VCaP (cell line): ENCODE measurements around the gene GPRC5D.

Experiments
- H3K27ac ChIP-seq: fragments of 450-650 bp; 2 replicates; pipeline ENCODE4 v1.5.1; 2017
- TF ChIP-seq, protein P1 (sequence below): fragments of 450-650 bp; conservative IDR thresholded peaks from 2 replicates; pipeline ENCODE4 v1.5.1; 2017; ENCODE audit warnings: mild to moderate bottlenecking, moderate library complexity

The GPRC5D gene

GRCh38 chr12:12987421-12987820 lies 35.5 kb upstream of the GPRC5D start:
- no peak overlapping the region for H3K27ac ChIP-seq
- TF ChIP-seq, protein P1, sequence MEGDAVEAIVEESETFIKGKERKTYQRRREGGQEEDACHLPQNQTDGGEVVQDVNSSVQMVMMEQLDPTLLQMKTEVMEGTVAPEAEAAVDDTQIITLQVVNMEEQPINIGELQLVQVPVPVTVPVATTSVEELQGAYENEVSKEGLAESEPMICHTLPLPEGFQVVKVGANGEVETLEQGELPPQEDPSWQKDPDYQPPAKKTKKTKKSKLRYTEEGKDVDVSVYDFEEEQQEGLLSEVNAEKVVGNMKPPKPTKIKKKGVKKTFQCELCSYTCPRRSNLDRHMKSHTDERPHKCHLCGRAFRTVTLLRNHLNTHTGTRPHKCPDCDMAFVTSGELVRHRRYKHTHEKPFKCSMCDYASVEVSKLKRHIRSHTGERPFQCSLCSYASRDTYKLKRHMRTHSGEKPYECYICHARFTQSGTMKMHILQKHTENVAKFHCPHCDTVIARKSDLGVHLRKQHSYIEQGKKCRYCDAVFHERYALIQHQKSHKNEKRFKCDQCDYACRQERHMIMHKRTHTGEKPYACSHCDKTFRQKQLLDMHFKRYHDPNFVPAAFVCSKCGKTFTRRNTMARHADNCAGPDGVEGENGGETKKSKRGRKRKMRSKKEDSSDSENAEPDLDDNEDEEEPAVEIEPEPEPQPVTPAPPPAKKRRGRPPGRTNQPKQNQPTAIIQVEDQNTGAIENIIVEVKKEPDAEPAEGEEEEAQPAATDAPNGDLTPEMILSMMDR: no peak

DNA sequence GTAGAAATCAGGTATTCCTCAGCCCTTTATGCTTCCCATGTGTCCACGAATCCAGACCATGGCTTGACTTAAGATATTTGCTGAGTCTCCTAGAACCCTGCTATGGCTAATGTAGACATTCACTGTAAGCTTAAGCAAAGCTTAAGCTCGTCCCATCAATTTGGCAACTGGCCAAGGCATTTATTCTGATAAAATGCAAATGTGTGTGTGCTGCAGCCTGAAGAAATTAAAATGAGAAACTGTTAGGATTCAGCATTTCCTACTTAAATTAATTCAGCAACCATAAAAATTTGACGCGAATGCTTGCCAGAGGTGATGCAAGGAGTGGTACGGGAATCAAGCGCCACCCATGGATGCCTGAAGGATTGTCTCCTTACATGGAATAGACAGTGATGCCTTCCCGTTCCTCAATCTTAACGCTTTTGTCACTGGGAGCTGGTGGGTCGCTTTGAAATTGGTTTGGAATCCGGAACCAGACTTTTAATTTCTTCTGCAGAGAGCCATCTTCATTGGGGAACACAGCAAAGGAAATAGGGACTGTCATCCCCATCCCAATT lies 34.9 kb upstream of the GPRC5D start:
- no peak overlapping the region for H3K27ac ChIP-seq
- TF ChIP-seq, protein P1: no peak

DNA sequence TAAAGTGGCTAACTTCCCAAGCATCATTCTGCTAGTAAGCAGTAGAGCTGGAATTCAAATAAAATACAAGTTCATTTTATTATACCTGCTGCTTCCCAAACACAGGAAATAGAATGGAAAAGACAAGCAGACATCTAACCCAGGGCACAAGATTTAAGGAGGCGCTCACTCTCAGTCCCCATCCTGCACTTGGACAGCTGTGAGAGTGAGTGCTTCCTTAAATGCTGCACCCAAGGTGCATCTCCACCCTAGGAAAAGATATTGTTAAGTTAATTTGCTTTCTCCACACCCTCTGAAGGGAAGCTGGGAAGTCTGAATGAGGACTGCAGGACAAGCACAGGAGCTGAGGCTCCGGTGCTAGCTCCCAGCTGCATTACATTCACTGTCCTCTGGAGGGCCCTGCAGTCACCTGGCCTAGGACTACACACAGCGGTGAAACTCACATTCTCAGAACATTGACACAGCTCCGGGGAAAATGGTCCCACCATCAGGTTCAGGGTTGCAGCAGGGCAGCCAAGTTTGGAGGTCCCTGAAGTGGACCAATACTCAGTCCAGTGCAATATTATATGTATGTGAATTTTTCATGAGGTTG lies 33.9 kb upstream of the GPRC5D start:
- TF ChIP-seq, protein P1: peak; percentile 66

GRCh38 chr12:12984149-12984548 lies 32.2 kb upstream of the GPRC5D start:
- no peak overlapping the region for H3K27ac ChIP-seq
- TF ChIP-seq, protein P1: no peak

More for the DNA sequence above, 33.9 kb upstream of the GPRC5D start:
- no peak overlapping the region for H3K27ac ChIP-seq

- H3K27ac ChIP-seq: no peak overlapping the region
- TF ChIP-seq, protein P1: peak; percentile 87
These were observed 31.6 kb upstream of the GPRC5D start for GRCh38 chr12:12983420-12984035.

DNA sequence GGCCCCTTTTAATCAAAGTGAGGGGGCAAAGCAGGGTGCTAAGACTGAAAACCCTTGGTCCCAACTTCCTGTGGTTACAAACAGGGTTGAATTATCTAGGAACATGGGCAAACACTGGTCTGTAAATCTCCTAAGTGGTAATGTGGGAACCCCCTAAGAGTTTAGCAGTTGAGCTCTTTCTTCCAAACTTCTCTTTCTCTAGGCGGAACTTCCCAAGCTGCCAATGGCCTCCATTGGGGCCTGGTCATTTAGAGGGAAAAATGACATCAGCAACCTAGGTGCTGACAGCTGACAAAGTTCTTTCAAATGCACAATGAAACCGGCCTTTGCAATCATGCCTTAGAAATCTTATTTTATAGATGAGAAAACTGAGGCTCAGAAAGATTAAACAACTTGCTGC lies 30.4 kb upstream of the GPRC5D start:
- no peak overlapping the region for H3K27ac ChIP-seq
- TF ChIP-seq, protein P1: no peak

DNA sequence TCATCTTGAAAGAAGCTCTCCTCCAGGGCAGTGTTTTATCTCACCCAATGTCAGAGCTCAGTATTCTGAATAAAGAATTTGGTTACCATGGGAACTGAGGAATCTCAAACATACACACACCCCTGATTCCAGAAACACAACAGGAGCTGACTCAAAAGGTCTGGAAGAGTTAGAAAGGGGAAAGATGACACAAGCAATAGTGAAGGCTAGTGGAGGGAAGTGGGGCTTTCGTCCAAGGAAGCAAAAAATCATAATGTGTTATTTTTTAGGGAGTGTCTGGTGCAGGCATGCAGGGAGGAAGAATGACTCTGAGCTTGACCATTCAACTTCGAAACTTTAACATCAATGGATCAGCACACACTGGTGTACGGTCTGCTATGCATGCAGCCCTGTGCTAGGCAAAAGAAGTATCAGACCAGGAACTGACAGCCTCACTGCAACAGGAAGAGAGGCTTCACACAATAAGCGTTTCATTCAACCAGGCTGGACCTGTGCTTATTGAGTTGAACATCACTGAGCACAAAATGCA lies 27.8 kb upstream of the GPRC5D start:
- no peak overlapping the region for H3K27ac ChIP-seq
- TF ChIP-seq, protein P1: no peak
